COR-L47 (cell line): ENCODE results near the gene CUX1.

Source experiments
- DNase-seq: peaks from one replicate; lab custom pipeline; 2025; lab: John Stamatoyannopoulos, UW

The CUX1 gene

GRCh38 chr7:101937717-101938514 is 120.5 kb downstream of the CUX1 start:
- DNase-seq: no peak

GRCh38 chr7:101939136-101939695 is 121.8 kb downstream of the CUX1 start:
- DNase-seq: no peak

GRCh38 chr7:101940151-101940550 is 122.7 kb downstream of the CUX1 start:
- no peak for DNase-seq

GRCh38 chr7:101940830-101941229 is 123.4 kb downstream of the CUX1 start:
- peak; percentile 56 for DNase-seq

- no peak for DNase-seq
Observed at GRCh38 chr7:101941481-101942383, 124.3 kb downstream of the CUX1 start.

GRCh38 chr7:101942603-101943210 is 125.3 kb downstream of the CUX1 start:
- no peak for DNase-seq

- no peak for DNase-seq
Observed at GRCh38 chr7:101943306-101943705, 125.9 kb downstream of the CUX1 start.

GRCh38 chr7:101943889-101944600 is 126.6 kb downstream of the CUX1 start:
- DNase-seq: no peak

GRCh38 chr7:101944611-101945010 is 127.2 kb downstream of the CUX1 start:
- no peak for DNase-seq

- no peak for DNase-seq
Observed at GRCh38 chr7:101945034-101945758, 127.8 kb downstream of the CUX1 start.

- DNase-seq: peak; percentile 96
Observed at GRCh38 chr7:101947899-101948298, 130.5 kb downstream of the CUX1 start.

GRCh38 chr7:101948650-101949049 is 131.2 kb downstream of the CUX1 start:
- no peak for DNase-seq

- DNase-seq: no peak
Observed at GRCh38 chr7:101950450-101951119, 133.2 kb downstream of the CUX1 start.

GRCh38 chr7:101951757-101952156 is 134.3 kb downstream of the CUX1 start:
- no peak for DNase-seq

GRCh38 chr7:101952355-101953247 is 135.2 kb downstream of the CUX1 start:
- no peak for DNase-seq

- DNase-seq: no peak
Observed at GRCh38 chr7:101953248-101953819, 135.9 kb downstream of the CUX1 start.

- DNase-seq: no peak
Observed at GRCh38 chr7:101954499-101954898, 137.1 kb downstream of the CUX1 start.

- DNase-seq: no peak
Observed at GRCh38 chr7:101956130-101956529, 138.7 kb downstream of the CUX1 start.
